Cardiac fibroblast (primary cell): ENCODE measurements around the gene SPNS2.
"Not testable (repeated sequence)": the region's sequence is repeated elsewhere in the genome, so short reads cannot be mapped to it uniquely, and the experiment has no call there.

Experiments used
- DNase-seq, 2 donors: peaks; one replicate each; pipeline versions ENCODE4 v3.0.0 to v3.0.0-alpha.2; 2010; ENCODE audit warnings: low read depth in 2 of 2
- H3K4me3 ChIP-seq, 2 donors: replicated peaks in 1 of 2; 1 replicate in 1 of 2; 2 replicates in 1 of 2; pipeline ENCODE4 v1.5.1; 2011; ENCODE audit warnings: low read depth in 2 of 2, low read length in 2 of 2, mild to moderate bottlenecking in 2 of 2, moderate library complexity in 1 of 2
- CTCF ChIP-seq: IDR thresholded peaks from one replicate; pipeline ENCODE4 v1.5.1; 2011; ENCODE audit warnings: low read depth, mild to moderate bottlenecking, low read length, inconsistent platforms

SPNS2 gene

GRCh38 chr17:4573669-4574068 lies 75.0 kb downstream of the SPNS2 start:
- no peak overlapping the region for H3K4me3 ChIP-seq
- no peak for TF ChIP-seq CTCF
- DNase-seq, result no peak

- no peak for TF ChIP-seq CTCF
- H3K4me3 ChIP-seq, result no peak overlapping the region
- DNase-seq, result no peak
These were observed 75.9 kb downstream of the SPNS2 start for GRCh38 chr17:4574448-4575045.

GRCh38 chr17:4576161-4576558 lies 77.5 kb downstream of the SPNS2 start:
- H3K4me3 ChIP-seq, result no peak overlapping the region
- DNase-seq, result no peak
- no peak for TF ChIP-seq CTCF

- no peak for DNase-seq
- no peak overlapping the region for H3K4me3 ChIP-seq
- TF ChIP-seq CTCF, result no peak
These were observed 78.1 kb downstream of the SPNS2 start for GRCh38 chr17:4576729-4577322.

- no peak for TF ChIP-seq CTCF
- H3K4me3 ChIP-seq, result no peak overlapping the region
- peak in 1 of 2 donors; percentile 13 for DNase-seq
These were observed 78.8 kb downstream of the SPNS2 start for GRCh38 chr17:4577386-4577993.

- DNase-seq, H3K4me3 ChIP-seq: not testable (repeated sequence)
These were observed 79.7 kb downstream of the SPNS2 start for GRCh38 chr17:4578349-4578748.

GRCh38 chr17:4579678-4580077 lies 81.0 kb downstream of the SPNS2 start:
- H3K4me3 ChIP-seq, result no peak overlapping the region
- no peak for TF ChIP-seq CTCF
- DNase-seq, result no peak
